GM18499 (cell line): ENCODE measurements around the gene NANP.
"Not testable (repeated sequence)": the region's sequence is repeated elsewhere in the genome, so short reads cannot be mapped to it uniquely, and the experiment has no call there.

ENCODE experiments used
- ATAC-seq: cut with Tn5 transposase; IDR thresholded peaks from one replicate; pipeline ENCODE4 v1.9.1; 2021; ENCODE audit warnings: moderate number of reproducible peaks; ENCODE audit not compliant: insufficient read depth, unreplicated experiment

NANP gene

GRCh38 chr20:25608774-25609173 is 15.0 kb downstream of the NANP start:
- no peak for ATAC-seq

DNA sequence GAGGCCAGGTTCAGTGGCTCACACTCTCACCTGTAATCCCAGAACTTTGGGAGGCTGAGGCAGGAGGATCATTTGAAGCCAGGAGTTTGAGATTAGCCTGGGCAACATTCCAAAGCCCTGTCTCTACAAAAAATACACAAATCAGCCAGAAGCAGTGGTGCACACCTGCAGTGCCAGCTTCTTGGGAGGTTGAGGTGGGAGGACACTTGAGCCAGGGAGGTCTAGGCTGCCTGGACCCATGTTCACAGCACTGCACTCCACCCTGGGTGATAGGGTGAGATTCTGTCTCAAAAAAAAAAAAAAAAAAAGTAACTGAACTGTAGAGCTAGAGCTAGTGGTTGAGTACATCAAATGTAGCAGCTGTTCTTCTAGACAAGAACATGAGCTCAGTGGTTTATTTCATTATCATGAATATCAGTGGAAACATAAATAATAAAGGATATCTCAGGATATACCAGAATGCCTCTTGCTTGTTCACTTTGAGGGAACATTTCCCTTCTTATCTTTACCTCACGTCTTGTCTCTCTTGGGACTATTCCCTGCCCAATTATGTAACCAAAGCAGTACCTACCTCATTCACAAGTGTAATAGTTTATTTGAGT is 17.6 kb downstream of the NANP start:
- no peak for ATAC-seq

GRCh38 chr20:25605148-25605547 is 18.7 kb downstream of the NANP start:
- ATAC-seq: no peak

DNA sequence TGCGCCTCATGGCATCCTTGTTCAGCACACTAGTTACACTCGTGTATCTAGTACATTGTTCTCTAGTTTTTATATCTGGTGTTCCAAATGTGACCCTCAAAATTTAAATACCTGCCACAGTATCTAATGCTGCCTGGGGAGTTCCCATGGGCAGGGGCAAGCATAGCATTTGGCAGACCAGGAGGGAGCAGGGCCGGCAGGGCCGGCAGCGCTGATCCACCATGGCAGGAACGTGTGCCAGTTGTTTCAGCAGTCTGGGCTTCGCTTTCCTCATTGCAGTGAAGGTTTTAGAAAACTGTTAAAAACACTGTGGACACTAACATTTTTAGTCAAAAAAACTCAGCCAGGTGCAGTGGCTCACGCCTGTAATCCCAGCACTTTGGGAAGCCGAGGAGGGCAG is 19.2 kb downstream of the NANP start:
- ATAC-seq: no peak

- ATAC-seq: not testable (repeated sequence)
Observed at GRCh38 chr20:25602914-25603309, 20.9 kb downstream of the NANP start.

DNA sequence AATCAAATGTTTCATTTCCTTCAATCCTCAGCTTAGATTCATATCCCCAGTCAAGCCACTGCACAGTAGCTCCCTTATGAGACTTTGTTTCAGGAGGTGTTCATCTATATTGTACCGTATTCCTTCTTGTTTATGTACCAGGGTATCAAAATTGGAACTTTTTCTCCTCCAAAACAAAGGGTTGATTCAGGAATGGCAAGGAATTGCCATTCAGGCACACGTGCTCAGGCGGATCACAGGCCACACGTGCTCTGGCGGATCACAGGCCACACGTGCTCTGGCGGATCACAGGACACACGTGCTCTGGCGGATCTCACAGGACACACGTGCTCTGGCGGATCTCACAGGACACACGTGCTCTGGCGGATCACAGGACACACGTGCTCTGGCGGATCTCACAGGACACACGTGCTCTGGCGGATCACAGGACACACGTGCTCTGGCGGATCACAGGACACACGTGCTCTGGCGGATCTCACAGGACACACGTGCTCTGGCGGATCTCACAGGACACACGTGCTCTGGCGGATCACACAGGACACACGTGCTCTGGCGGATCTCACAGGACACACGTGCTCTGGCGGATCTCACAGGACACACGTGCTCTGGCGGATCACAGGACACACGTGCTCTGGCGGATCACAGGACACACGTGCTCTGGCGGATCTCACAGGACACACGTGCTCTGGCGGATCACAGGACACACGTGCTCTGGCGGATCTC is 21.5 kb downstream of the NANP start:
- ATAC-seq: not testable (repeated sequence)

DNA sequence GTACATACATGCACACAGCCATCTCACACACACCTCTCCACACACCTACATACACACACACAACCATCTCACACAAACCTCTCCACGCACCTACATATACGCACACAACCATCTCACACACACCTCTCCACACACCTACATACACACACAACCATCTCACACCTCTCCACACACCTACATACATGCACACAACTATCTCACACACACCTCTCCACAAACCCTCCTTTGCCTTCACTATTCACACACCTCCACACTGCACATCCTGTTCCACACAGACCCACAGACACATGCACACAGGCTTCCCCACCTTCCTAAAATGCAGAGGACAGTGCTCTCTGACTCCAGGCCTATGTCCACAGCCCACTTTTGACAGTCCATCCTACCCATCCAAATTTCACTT is 22.2 kb downstream of the NANP start:
- no peak for ATAC-seq

- ATAC-seq: no peak
Observed at GRCh38 chr20:25600632-25601031, 23.2 kb downstream of the NANP start.

- no peak for ATAC-seq
Observed at GRCh38 chr20:25592135-25592852, 31.5 kb downstream of the NANP start.

- not testable (repeated sequence) for ATAC-seq
Observed at GRCh38 chr20:25590778-25591177, 33.0 kb downstream of the NANP start.

GRCh38 chr20:25588491-25588890 is 35.3 kb downstream of the NANP start:
- ATAC-seq: no peak

GRCh38 chr20:25587536-25587935 is 36.3 kb downstream of the NANP start:
- no peak for ATAC-seq

DNA sequence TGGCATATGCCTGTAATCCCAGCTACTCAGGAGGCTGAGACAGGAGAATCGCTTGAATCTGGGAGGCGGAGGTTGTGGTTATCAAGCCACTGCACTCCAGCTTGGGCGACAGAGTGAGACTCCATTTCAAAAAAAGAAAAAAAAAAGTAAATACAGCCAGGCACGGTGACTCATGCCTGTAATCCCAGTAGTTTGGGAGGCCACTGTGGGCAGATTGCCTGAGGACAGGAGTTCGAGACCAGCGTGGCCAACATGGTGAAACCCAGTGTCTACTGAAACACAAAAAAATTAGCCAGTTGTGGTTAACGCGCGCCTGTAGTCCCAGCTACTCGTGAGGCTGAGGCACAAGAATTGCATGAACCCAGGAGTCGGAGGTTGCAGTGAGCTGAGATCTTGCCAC is 36.9 kb downstream of the NANP start:
- no peak for ATAC-seq

DNA sequence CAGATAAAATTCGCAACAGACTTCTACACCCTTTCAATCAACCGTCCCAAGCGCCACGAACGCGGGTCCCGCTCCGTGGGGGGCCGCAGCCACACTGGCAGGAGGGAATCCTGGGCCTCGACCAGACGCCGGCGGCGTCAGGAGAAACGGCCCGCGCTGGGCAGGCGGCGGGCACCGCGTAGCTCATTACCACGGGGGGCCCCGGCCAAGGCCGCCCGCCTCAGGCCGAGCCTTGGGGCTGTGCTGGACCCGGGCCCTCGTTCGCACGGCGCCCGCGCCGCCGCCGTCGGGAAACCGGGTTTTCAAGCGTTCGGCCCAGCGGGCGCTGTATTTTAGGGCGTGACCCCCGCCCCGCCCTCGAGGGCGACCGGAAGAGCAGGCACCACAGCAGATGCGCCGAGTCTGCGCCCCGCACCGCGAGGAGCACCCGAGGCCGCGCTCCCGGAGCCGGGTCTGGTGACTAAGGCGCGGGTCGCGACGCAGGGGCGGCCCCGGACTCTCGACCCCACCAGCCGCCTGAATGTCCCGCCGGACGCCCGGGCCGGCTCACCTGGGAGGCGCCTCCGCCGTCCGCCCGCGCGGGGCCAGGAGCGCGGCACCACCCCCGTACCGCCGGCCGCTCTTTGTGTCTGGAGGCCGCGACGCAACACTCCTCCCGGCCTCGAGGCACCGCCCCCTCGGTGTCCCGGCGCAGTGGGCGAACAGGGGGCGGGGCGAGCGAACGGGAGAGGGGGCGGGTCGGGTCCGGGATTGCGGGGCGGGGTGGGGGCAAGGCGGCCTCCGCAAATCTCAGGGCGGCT is 38.7 kb downstream of the NANP start, which contains the start of gene NINL:
Gene NINL, minus strand, starts transcription at position 627 of the 800 bp plus-strand sequence. CDS start 58,944 bp downstream, outside the sequence.
- ATAC-seq: no peak

GRCh38 chr20:25583607-25584006 is 40.2 kb downstream of the NANP start:
- not testable (repeated sequence) for ATAC-seq

- ATAC-seq: no peak
Observed at GRCh38 chr20:25580711-25581110, 43.1 kb downstream of the NANP start.

- no peak for ATAC-seq
Observed at GRCh38 chr20:25579081-25579770, 44.6 kb downstream of the NANP start.

DNA sequence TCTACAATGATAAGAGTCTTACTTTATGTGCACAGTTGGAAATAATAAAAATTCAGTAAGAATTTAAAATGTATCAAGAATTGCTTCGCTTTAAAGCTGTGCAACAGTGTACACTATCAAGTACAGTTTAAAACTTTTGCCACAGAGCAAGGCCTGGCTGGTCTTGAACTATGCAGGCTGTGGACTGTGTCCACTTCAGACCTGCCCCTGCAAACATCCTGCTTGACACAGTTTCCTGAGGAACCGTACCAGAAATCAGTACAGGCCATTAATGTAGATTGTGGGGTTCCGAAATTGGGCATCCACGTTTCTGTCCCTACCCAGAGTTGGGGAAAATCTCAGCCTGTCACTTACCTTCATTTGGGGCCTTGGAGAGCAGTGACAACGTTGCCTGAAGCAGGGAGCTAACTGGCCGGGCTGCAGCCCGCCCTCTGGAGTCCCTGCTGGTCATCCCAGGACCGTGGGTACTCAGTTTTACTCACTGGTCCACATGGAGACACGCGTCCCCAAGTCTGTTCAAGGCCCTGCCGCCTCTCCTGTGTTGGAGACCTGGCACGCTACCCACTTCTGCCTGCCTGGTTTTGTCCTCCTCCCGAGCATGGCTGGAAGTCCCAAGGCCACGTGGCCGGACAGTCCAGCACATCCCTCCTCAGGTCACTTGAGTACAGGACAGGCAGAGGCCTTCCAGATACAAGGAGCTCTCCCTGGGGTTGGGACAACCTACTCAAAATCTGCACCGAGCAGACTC is 46.9 kb downstream of the NANP start:
- ATAC-seq: no peak

DNA sequence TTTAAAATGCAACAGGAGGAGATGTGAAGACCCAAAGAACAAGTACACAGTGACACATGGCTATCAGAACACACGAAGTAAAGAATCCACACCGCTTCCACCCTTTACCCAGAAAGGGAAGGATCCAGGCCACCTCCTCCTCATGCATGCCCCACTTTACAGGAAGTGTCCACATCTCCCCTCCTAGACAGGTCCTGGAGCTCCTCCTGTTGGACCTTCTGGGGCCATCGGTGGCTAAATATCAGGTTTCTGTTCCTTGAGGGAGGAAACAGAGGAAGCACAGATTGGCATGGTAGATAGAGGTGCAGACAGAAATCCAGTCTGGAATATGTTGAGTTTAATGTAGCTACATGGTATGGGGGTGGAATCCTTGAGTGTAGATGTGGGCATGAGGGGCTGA is 49.4 kb downstream of the NANP start:
- ATAC-seq: no peak
